Thymus (tissue), 11 donors: Measurements from ENCODE around the gene EXO1. TPM values are rescaled to one million over a fixed set of nuclear protein-coding genes. Genes with fewer than 3 reads are reported as not detected.
"Not testable (repeated sequence)": the region's sequence is repeated elsewhere in the genome, so short reads cannot be mapped to it uniquely, and the experiment has no call there.

Experiments used
- DNase-seq, 9 donors: peaks; one replicate each; pipeline ENCODE4 v3.0.0-alpha.2; 2013; ENCODE audit warnings: low spot score in 9 of 9, low read depth in 6 of 9, missing footprints in 1 of 9
- H3K27ac ChIP-seq, 2 donors: one replicate each; pipeline ENCODE4 v1.5.1; 2013; ENCODE audit warnings: control low read depth in 1 of 2, low read depth in 1 of 2, low read length in 1 of 2, mild to moderate bottlenecking in 1 of 2, moderate library complexity in 1 of 2
- H3K27me3 ChIP-seq, 2 donors: one replicate each; pipeline ENCODE4 v1.5.1; 2013; ENCODE audit warnings: low read length in 1 of 2; ENCODE audit not compliant: control insufficient read depth in 2 of 2, insufficient read depth in 1 of 2
- H3K36me3 ChIP-seq, 2 donors: one replicate each; pipeline ENCODE4 v1.5.1; 2013; ENCODE audit warnings: low read length in 1 of 2, mild to moderate bottlenecking in 1 of 2, moderate library complexity in 1 of 2; ENCODE audit not compliant: control insufficient read depth in 2 of 2, insufficient read depth in 2 of 2
- H3K4me1 ChIP-seq, 2 donors: one replicate each; pipeline ENCODE4 v1.5.1; 2013; ENCODE audit warnings: low read length in 2 of 2; ENCODE audit not compliant: control insufficient read depth in 2 of 2, insufficient read depth in 2 of 2
- H3K4me3 ChIP-seq, 2 donors: one replicate each; pipeline ENCODE4 v1.5.1; 2013; ENCODE audit warnings: low read length in 2 of 2, control low read depth in 1 of 2, mild to moderate bottlenecking in 1 of 2
- H3K9me3 ChIP-seq, 2 donors: one replicate each; pipeline ENCODE4 v1.5.1; 2013; ENCODE audit warnings: low read length in 1 of 2, mild to moderate bottlenecking in 1 of 2; ENCODE audit not compliant: control insufficient read depth in 2 of 2, insufficient read depth in 1 of 2
- WGBS: extraction: QIAGEN DNeasy Blood & Tissue Kit; methylation state at CpG from one replicate; pipeline ENCODE4 v1.1.7; 2013; 5-methylcytosine and 5-hydroxymethylcytosine counted together
- polyA plus RNA-seq: library from polyadenylated mRNA; stranded (reverse); fragments of 200-250 nt; gene quantifications from one replicate; pipeline ENCODE4 v1.2.3, GENCODE V29; 2013
- total RNA-seq: library from RNA; stranded (reverse); fragments of 120-200 nt; gene quantifications from one replicate; pipeline ENCODE4 v1.2.4, GENCODE V29; 2013
- donor health status: healthy.

The EXO1 gene
- total and polyA plus RNA-seq, 2 donors, result 0.52 to 19.6 TPM

GRCh38 chr1:241855545-241856140 is 7.6 kb downstream of the EXO1 start:
- 98% methylated on average over 41 of the region's 41 CpGs for WGBS
- not testable (repeated sequence) for H3K27me3 ChIP-seq, H3K4me3 ChIP-seq, DNase-seq, H3K4me1 ChIP-seq, H3K9me3 ChIP-seq, H3K27ac ChIP-seq
- peaks cover 9 to 44% of the 10 kb centered on the region in 2 donors for H3K36me3 ChIP-seq

GRCh38 chr1:241857131-241857530 is 9.1 kb downstream of the EXO1 start:
- WGBS, result 88% methylated on average over 6 of the region's 6 CpGs
- peaks cover 12 to 51% of the 10 kb centered on the region in 2 donors for H3K36me3 ChIP-seq
- DNase-seq, result no peak
- H3K4me3 ChIP-seq, result no peak overlapping the region
- no peak overlapping the region for H3K27ac ChIP-seq
- no peaks in the 10 kb centered on the region for H3K4me1 ChIP-seq
- no peaks in the 10 kb centered on the region for H3K27me3 ChIP-seq
- H3K9me3 ChIP-seq, result no peaks in the 10 kb centered on the region

- Histone ChIP-seq H3K9me3 (no peaks in the 10 kb centered on the region), H3K27me3 (no peaks in the 10 kb centered on the region), H3K36me3 (peaks cover 4 to 43% of the 10 kb centered on the region in 2 donors), H3K4me3 (no peak overlapping the region), H3K4me1 (no peaks in the 10 kb centered on the region), H3K27ac (no peak overlapping the region)
- DNase-seq, result no peak
- WGBS, result 98% methylated on average over 6 of the region's 6 CpGs
Observed at GRCh38 chr1:241860922-241861321, 12.9 kb downstream of the EXO1 start.

GRCh38 chr1:241869022-241869421 is 21.0 kb downstream of the EXO1 start:
- DNase-seq, result no peak
- H3K27ac ChIP-seq, result no peak overlapping the region
- H3K9me3 ChIP-seq, result no peaks in the 10 kb centered on the region
- no peaks in the 10 kb centered on the region for H3K27me3 ChIP-seq
- no peak overlapping the region for H3K4me3 ChIP-seq
- H3K4me1 ChIP-seq, result no peaks in the 10 kb centered on the region
- 98% methylated on average over 1 of the region's 1 CpG for WGBS
- peaks cover 10 to 16% of the 10 kb centered on the region in 2 donors for H3K36me3 ChIP-seq

- Histone ChIP-seq H3K27ac (no peak overlapping the region), H3K9me3 (no peaks in the 10 kb centered on the region), H3K27me3 (no peaks in the 10 kb centered on the region), H3K36me3 (peaks cover 14 to 16% of the 10 kb centered on the region in 2 donors), H3K4me1 (no peaks in the 10 kb centered on the region), H3K4me3 (no peak overlapping the region)
- no peak for DNase-seq
Observed at GRCh38 chr1:241870336-241870735, 22.3 kb downstream of the EXO1 start.

- Histone ChIP-seq H3K27me3 (no peaks in the 10 kb centered on the region), H3K4me1 (no peaks in the 10 kb centered on the region), H3K4me3 (no peak overlapping the region), H3K36me3 (peaks cover 14 to 16% of the 10 kb centered on the region in 2 donors), H3K27ac (no peak overlapping the region), H3K9me3 (no peaks in the 10 kb centered on the region)
- no peak for DNase-seq
- WGBS, result 97% methylated on average over 3 of the region's 3 CpGs
Observed at GRCh38 chr1:241870746-241871430, 22.9 kb downstream of the EXO1 start.

- Histone ChIP-seq H3K27ac (no peak overlapping the region), H3K4me3 (no peak overlapping the region), H3K36me3 (peaks cover 0 to 23% of the 10 kb centered on the region in 2 donors), H3K9me3 (no peaks in the 10 kb centered on the region), H3K27me3 (no peaks in the 10 kb centered on the region), H3K4me1 (no peaks in the 10 kb centered on the region)
- no peak for DNase-seq
- WGBS, result 97% methylated on average over 6 of the region's 6 CpGs
Observed at GRCh38 chr1:241881440-241881839, 33.4 kb downstream of the EXO1 start.

- Histone ChIP-seq H3K27me3 (no peaks in the 10 kb centered on the region), H3K4me1 (no peaks in the 10 kb centered on the region)
- 100% methylated on average over 1 of the region's 1 CpG for WGBS
Observed at GRCh38 chr1:241883159-241883558, 35.2 kb downstream of the EXO1 start.

GRCh38 chr1:241888232-241888631 is 40.2 kb downstream of the EXO1 start:
- Histone ChIP-seq H3K4me1 (no peaks in the 10 kb centered on the region), H3K9me3 (no peaks in the 10 kb centered on the region), H3K36me3 (peaks cover 4 to 29% of the 10 kb centered on the region in 2 donors), H3K27me3 (no peaks in the 10 kb centered on the region), H3K4me3 (no peak overlapping the region), H3K27ac (no peak overlapping the region)
- WGBS, result 97% methylated on average over 4 of the region's 4 CpGs
- no peak for DNase-seq

More at GRCh38 chr1:241883159-241883558, 35.2 kb downstream of the EXO1 start:
- Histone ChIP-seq H3K4me3 (no peak overlapping the region), H3K27ac (no peak overlapping the region), H3K36me3 (peaks cover 4 to 32% of the 10 kb centered on the region in 2 donors), H3K9me3 (no peaks in the 10 kb centered on the region)
- DNase-seq, result no peak
